Body of pancreas (tissue), 4 donors: ENCODE results near the gene JAKMIP3. TPM values are rescaled to one million over a fixed set of nuclear protein-coding genes. Genes with fewer than 3 reads are reported as not detected.

Experiments
- ATAC-seq: fragments of 150-250 bp; one replicate; pipeline ENCODE4 v1.9.1; 2016
- DNase-seq, 4 donors: peaks; one replicate each; pipeline ENCODE4 v3.0.0-alpha.2; 2019
- H3K27ac ChIP-seq, 4 donors: fragments of 200-600 bp; sonication (generic); 1 replicate in 3 of 4; 2 replicates in 1 of 4; pipeline versions ENCODE4 v1.5.1 to v1.6.1; 2016 to 2019; ENCODE audit warnings: mild to moderate bottlenecking in 1 of 4, mixed read lengths in 1 of 4, moderate library complexity in 1 of 4
- H3K27me3 ChIP-seq, 2 donors: fragments of 200-600 bp; sonication (generic); one replicate each; pipeline ENCODE4 v1.6.0; 2016; ENCODE audit warnings: mild to moderate bottlenecking in 1 of 2
- H3K36me3 ChIP-seq, 2 donors: fragments of 200-600 bp; sonication (generic); replicated peaks in 1 of 2; 2 replicates each; pipeline ENCODE4 v1.5.1; 2016; ENCODE audit warnings: low read depth in 2 of 2; ENCODE audit not compliant: insufficient read depth in 1 of 2
- H3K4me1 ChIP-seq: fragments of 200-600 bp; sonication (generic); one replicate; pipeline ENCODE4 v1.6.0; 2016
- H3K4me3 ChIP-seq, 2 donors: fragments of 200-600 bp; sonication (generic); 1 replicate in 1 of 2; 2 replicates in 1 of 2; pipeline ENCODE4 v1.5.1; 2016 to 2019
- H3K9me3 ChIP-seq, 3 donors: fragments of 200-600 bp; sonication (generic); 1 replicate in 2 of 3; 2 replicates in 1 of 3; pipeline ENCODE4 v1.5.1; 2016
- POLR2A ChIP-seq, 3 donors: fragments of 450-650 bp; IDR thresholded peaks; one replicate each; pipeline ENCODE4 v1.6.1; 2016; ENCODE audit warnings: antibody characterized with exemption in 3 of 3, mild to moderate bottlenecking in 2 of 3
- WGBS, 2 donors: methylation state at CpG; one replicate each; pipeline ENCODE4 v1.1.5; 2017; 5-methylcytosine and 5-hydroxymethylcytosine counted together
- intact Hi-C: fragments of 100-400 bp; cut with DNase I; formaldehyde crosslinking; loops from one replicate; pipeline ENCODE4 v1.15.1; 2023
- total RNA-seq, 2 donors: library from RNA; depleted of rRNA; stranded (reverse); fragments of >200 nt; gene quantifications; one replicate each; pipeline ENCODE4 v1.1.0, GENCODE V29; 2016
- TF ChIP-seq, protein P1 (sequence below), 7 experiments: fragments of 450-650 bp in 4 of 7; fragments of 200-600 bp in 3 of 7; sonication (generic) in 3 of 7; IDR thresholded peaks; one replicate each; pipeline ENCODE4 v1.5.1; 2016 to 2019; ENCODE audit warnings: antibody characterized with exemption in 7 of 7

The JAKMIP3 gene
- total RNA-seq, 2 donors from 2014 or later = 0.26 to 0.33 TPM

DNA sequence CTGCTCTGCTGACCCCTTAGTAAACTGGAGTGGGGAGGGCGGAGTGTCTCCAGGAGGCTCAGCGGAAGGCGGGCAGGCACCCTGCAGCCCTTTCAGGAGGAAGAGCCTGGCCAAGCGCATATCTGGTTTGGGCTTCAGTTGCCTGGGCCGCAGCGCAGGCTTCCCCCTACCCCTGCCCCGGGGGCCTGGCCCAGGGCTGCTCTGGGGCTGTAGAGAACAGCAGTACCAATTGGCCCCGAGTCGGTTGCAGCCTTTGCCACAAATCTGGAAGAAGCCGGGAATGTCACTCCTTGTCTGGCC lies 28.1 kb upstream of the JAKMIP3 start:
- Histone ChIP-seq H3K27ac (no peak overlapping the region), H3K4me3 (no peak overlapping the region), H3K36me3 (no peaks in the 10 kb centered on the region), H3K4me1 (peaks cover 11% of the 10 kb centered on the region), H3K27me3 (no peaks in the 10 kb centered on the region), H3K9me3 (no peaks in the 10 kb centered on the region)
- TF ChIP-seq POLR2A (IDR thresholded peaks at IDR 0.05) = no peak
- TF ChIP-seq, protein P1, sequence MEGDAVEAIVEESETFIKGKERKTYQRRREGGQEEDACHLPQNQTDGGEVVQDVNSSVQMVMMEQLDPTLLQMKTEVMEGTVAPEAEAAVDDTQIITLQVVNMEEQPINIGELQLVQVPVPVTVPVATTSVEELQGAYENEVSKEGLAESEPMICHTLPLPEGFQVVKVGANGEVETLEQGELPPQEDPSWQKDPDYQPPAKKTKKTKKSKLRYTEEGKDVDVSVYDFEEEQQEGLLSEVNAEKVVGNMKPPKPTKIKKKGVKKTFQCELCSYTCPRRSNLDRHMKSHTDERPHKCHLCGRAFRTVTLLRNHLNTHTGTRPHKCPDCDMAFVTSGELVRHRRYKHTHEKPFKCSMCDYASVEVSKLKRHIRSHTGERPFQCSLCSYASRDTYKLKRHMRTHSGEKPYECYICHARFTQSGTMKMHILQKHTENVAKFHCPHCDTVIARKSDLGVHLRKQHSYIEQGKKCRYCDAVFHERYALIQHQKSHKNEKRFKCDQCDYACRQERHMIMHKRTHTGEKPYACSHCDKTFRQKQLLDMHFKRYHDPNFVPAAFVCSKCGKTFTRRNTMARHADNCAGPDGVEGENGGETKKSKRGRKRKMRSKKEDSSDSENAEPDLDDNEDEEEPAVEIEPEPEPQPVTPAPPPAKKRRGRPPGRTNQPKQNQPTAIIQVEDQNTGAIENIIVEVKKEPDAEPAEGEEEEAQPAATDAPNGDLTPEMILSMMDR (IDR thresholded peaks at IDR 0.05) = no peak
- intact Hi-C loops = no loop called here
- ATAC-seq (no peak), DNase-seq (no peak)
- 63 to 66% methylated on average over 5 to 10 of the region's 10 CpGs for WGBS, 2 donors

DNA sequence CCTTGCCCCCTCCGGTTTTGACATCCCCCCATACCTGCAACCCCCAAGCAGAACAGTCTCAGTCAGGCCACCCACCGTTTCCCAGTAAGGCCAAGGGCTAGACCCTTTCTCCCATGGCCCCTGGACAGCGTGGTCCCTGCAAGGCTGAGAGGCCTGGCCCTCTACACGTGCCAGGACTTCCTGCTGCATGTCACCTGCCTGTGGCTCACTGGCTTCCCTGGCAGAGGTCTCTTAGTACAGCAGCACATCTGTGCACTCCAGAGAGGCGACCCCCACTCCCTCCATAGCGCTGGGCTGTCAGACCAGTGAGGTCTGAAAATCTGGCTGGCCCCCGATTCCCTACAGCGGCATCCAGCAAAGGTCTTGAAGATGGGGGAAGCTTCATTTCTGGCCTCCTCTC lies 26.4 kb upstream of the JAKMIP3 start:
- intact Hi-C loops = no loop called here
- no peak for ATAC-seq
- 69 to 79% methylated on average over 8 of the region's 8 CpGs for WGBS, 2 donors
- H3K36me3 ChIP-seq = no peaks in the 10 kb centered on the region
- no peak for DNase-seq
- no peaks in the 10 kb centered on the region for H3K9me3 ChIP-seq
- H3K27ac ChIP-seq = no peak overlapping the region
- TF ChIP-seq POLR2A (IDR thresholded peaks at IDR 0.05) = no peak
- TF ChIP-seq, protein P1 (IDR thresholded peaks at IDR 0.05) = no peak
- peaks cover 11% of the 10 kb centered on the region for H3K4me1 ChIP-seq
- no peak overlapping the region for H3K4me3 ChIP-seq
- no peaks in the 10 kb centered on the region for H3K27me3 ChIP-seq

DNA sequence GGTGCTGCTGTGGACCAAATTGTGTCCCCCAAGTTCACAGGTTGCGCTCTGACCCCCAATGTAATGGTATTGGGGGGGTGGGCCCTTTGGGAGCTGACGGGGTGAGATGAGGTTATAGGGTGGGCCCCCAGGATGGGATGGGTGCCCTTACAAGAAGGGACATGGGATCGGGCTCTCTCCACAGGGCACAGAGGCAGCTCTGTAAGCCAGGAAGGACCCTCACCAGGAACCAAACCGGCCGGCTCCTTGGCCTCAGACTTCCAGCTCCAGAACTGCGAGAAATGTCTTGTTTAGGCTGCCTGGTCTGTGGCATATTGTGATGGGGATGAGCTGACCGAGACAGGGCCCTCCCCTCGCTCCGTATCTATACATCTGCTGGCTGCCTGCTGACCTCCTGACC lies 25.7 kb upstream of the JAKMIP3 start:
- TF ChIP-seq POLR2A (IDR thresholded peaks at IDR 0.05) = no peak
- TF ChIP-seq, protein P1 (IDR thresholded peaks at IDR 0.05) = no peak
- no peaks in the 10 kb centered on the region for H3K9me3 ChIP-seq
- intact Hi-C loops = no loop called here
- no peaks in the 10 kb centered on the region for H3K27me3 ChIP-seq
- H3K36me3 ChIP-seq = no peaks in the 10 kb centered on the region
- WGBS, 2 donors = 70 to 73% methylated on average over 6 to 9 of the region's 9 CpGs
- no peak for ATAC-seq
- H3K4me3 ChIP-seq = no peak overlapping the region
- DNase-seq = no peak
- no peak overlapping the region for H3K27ac ChIP-seq
- peaks cover 11% of the 10 kb centered on the region for H3K4me1 ChIP-seq

DNA sequence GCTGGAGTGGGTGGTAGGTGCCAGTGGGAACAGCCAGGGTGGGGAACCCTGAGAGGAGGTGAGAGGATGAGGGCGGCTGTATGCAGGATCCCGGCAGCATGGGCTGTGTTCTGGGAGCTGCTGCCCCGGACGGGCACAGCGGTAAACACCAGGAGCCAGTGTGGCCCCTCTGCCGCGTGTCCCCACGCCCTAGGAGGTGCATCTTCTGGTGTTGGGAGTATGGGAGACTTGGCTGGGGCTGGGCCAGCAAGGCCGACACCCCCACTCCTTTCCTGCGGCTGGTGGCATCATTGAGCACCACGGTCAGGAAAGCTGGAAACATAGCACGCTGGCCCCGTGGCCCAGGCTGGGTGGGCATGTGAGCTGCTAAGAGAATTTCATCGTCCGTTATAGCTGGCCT lies 24.4 kb upstream of the JAKMIP3 start:
- Histone ChIP-seq H3K4me3 (no peak overlapping the region), H3K27me3 (no peaks in the 10 kb centered on the region), H3K9me3 (no peaks in the 10 kb centered on the region), H3K36me3 (no peaks in the 10 kb centered on the region), H3K27ac (no peak overlapping the region), H3K4me1 (peaks cover 5% of the 10 kb centered on the region)
- no peak for DNase-seq
- intact Hi-C loops = no loop called here
- no peak for ATAC-seq
- WGBS, 2 donors = 75 to 81% methylated on average over 11 to 15 of the region's 15 CpGs
- TF ChIP-seq, protein P1 (IDR thresholded peaks at IDR 0.05) = no peak
- no peak for TF ChIP-seq POLR2A (IDR thresholded peaks at IDR 0.05)

DNA sequence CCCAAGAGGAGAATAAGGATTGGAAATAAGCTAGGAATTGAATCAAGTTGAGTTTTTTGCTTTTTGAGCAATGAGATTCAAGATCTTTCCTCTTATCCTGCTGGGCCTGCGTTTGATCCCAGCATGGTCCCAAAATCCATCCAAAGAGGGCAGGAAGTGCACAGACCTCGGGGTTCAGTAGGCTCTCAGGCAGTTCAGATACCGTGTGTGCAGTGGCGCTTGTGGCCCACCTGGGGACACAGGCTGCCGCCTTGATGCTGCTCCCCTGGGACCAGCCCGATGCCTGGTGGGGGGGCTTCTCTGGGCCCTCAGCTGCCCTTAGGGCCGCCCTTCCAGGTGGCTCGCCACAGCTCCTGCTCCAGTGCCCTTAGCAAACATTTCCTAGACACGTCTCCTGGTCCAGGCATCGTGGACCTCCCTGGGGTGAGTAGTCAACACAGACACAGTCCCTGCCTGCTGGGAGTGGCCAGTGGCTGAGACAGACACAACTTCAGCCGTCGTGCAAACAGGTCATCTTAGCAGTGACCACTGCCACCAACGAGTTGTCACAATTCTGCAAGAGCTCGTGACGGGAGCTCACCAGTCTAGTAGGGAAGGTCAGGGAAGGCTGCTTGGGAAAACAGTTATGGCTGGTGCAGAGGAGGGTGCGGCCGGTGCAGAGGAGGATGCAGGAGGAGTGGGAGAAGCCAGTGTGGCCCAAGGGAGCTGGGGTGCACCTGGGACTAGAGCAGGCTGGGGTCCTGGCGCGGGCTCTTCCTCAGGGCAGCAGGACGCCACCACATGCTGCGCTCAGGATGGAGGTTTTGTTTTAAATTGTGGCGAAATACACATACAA lies 21.7 kb upstream of the JAKMIP3 start:
- intact Hi-C loops = no loop called here
- WGBS, 2 donors = 51 to 59% methylated on average over 20 to 22 of the region's 22 CpGs
- H3K27me3 ChIP-seq = no peaks in the 10 kb centered on the region

More for the DNA sequence above, 21.7 kb upstream of the JAKMIP3 start:
- DNase-seq (no peak), ATAC-seq (no peak)
- Histone ChIP-seq H3K4me3 (no peak overlapping the region), H3K4me1 (no peaks in the 10 kb centered on the region), H3K27ac (no peak overlapping the region), H3K9me3 (no peaks in the 10 kb centered on the region), H3K36me3 (no peaks in the 10 kb centered on the region)
- TF ChIP-seq, protein P1 (IDR thresholded peaks at IDR 0.05) = no peak
- TF ChIP-seq POLR2A (IDR thresholded peaks at IDR 0.05) = no peak
